GM19099 (cell line): ENCODE results near the gene CELF2.

Source experiments
- POLR2A ChIP-seq: IDR thresholded peaks from 3 replicates; pipeline ENCODE4 v1.6.1; 2011; ENCODE audit warnings: low read depth; ENCODE audit not compliant: insufficient read length; ENCODE audit errors: extremely low read depth

CELF2 gene

DNA sequence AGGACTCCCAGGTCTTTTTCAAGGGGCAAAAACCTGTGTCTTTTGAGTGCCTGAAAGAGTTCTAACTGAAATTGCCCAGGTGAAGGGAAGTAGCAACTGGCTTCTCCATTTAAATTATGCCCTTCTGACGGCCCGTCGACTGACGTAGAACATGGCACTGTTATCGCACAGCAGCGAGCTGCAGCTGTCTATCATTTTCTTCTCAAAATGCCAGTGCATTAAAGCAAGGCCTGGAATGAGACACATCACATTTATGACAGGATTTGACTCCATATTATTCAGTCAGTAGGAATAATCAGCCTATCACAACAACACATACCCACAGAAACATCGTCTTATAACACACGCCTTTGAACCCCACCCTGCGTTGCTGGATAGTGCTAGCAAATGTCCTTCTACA lies 69.7 kb downstream of the CELF2 start:
- no peak for TF ChIP-seq POLR2A

DNA sequence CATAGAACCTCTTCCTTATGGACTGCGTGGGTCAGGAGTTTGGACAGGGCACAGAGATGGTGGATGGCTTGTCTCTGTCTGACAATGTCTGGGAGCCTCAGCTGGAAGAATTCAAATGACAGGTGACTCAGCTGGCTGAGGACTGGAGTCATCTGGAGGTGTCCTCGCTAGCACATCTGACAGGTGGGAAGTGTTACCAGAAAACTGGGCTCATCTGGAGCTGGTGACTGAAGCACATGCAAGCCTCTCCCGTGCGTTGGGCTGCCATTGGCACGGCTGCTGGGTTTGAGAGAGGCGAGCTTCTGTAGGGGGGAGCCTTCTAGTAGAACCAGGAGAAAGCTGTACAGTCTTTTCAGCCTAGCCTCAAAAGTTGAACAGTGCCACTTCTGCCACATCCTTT lies 71.0 kb downstream of the CELF2 start:
- no peak for TF ChIP-seq POLR2A

DNA sequence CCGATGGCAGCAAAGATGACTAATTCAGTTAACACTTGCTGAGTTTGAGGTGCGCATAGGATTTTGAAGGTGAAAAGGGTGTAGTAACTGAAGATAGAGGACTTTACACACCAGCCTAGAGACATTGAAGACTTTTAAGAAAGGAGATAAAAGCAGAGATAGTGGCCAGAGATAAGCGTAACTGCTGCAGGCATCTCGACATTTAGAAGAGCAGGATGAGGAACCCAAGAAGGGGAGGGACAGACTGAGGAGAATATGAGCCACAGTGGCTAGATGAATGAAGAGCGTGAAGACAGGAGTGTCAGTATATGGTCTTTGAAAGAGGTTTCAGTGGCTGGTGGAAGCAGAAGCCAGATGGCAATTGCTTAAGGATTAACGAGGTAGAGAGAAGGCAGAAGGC lies 71.6 kb downstream of the CELF2 start:
- TF ChIP-seq POLR2A: no peak

DNA sequence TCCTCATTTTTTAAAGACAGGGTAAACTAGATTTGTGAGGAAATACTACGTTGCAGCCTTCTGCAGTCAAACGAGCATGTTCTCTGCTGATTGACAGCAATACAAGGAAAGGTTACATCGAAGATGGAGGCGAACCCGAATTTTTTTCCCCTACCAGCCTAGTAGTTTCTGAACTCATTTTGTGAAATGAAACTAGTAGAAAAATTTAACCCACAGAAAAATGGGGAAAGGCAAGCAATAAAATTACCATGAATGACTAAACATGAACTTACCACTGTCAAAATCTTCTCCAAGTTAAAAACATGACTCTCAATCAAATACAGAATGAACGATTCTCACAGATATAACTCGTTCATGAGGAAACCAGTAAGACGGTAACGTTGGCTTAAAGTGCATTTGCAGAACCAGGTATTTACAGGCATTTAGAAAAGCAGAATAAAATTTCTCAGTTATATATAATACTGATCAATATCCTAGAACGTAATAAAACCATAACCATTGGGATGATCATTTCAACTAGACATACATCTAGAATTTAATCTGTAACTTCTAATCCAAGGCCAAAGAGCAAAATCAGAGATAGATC lies 73.9 kb downstream of the CELF2 start:
- TF ChIP-seq POLR2A: no peak

DNA sequence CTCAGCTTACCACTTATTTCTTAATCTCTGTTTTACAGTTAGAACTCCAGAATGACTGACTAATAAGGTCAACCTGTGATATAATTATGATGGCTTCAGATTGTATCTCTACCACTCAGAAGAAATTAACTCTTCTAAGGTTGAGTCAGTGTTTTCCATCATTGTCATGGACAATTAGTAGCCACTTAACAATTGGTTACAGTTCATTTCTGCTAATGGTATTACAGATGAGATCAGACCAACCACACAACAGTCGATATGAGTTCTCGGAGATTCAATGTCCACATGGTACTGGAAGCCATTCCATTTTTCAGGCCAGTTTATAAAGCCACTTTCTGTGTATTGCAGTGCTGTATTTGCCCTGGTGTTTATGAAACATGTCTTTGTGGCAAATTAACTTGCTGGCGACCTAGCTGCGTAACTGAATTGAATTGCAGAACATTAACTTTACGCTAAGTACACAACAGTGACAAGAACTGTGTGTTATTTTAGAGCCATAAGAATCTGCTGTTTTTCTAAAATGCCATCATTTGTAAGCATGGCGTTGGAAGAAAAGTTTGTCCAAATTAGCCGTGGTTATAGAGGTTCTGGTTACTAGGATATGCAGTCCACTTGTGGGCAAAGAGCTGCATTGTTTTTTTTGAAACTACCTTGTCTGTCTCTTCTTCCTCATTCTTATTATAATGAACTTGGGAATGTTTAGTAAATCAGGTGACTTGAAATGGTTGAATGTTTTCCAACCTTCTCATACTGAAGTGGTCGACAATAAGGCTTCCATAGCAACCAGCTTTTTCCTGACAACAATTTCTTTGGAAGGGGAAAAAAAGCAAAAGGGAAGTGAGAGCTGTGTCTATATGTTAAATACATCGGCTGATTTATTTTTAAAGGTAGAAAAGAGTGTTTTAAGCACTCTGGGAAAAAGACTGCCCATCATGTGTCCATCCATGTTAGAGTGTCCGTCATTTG lies 76.4 kb downstream of the CELF2 start:
- TF ChIP-seq POLR2A: no peak

DNA sequence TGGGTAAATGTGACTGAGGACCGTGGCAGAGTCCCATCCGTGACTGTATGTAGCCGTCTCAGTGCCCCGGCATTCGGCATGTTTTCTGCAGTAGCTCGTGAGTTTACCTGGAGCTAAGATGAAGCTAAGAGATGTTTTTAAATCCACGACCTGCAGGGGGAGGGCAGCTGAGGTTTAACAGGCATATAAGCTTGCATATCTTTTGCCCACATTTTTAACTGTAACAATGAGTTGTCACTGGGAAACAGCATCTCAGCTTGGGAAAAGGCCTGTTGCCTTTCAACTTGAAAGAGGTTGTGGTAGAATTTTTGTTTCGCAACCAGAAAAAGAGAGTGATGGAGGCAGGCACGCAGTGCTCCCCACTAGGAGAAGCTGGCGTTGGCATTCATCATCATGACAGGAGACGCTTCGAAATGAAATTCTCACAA lies 77.7 kb downstream of the CELF2 start:
- TF ChIP-seq POLR2A: no peak

DNA sequence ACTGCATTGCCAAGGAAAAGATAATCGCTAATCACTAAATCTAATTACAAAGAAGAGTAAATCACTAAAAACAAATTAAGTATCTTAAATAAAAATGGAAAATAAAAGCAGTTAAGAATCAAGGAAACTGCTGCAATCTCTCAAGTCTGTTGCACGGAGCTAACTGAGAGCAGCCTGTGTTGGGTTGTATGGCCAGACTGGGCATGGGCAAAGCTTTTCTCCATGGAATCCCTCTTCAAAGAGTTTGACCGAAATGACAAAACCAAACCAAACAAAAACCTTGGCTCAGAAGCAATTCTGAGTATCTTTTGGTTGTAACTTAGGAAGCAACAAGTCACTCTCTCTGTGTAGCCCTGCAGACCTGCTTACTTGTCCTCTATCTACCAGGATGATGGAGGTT lies 78.8 kb downstream of the CELF2 start:
- TF ChIP-seq POLR2A: no peak

DNA sequence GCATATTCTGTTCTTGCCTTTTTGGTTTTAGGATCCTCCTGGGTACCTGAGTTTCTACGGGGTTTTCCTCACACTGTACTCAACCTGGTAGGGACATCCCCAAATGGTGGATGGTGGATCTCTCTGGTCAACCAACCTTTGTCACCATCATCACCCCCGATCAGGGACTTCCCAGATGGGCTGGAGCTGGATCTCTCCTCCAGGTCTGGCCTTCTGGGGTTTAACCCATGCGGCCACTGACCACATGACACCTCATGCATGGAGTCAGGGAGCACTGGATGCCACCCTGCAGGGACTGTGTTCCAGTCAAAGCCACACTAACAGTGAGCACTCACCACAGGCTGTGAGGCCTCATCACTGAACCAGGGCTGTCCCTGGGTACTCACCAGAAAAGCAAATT lies 80.0 kb downstream of the CELF2 start:
- no peak for TF ChIP-seq POLR2A

DNA sequence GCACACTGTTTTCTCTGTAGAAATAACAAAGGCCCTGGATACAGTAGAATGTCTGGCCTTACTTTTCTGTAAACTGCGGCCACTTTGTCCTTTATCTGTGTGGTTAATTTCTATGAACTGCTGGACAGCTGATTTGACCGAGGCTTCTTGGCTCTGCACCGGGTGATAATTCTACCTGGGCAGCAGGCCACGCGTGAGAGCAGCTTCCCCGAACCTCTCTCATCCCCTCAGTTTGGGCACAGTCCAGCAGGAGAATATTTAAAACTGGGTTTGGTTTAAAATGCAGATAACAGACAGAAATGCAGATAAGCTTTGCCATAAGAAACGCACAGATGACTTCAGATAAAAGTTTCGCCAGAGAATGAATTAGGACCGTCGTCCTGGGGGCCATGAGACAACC lies 81.0 kb downstream of the CELF2 start:
- no peak for TF ChIP-seq POLR2A

DNA sequence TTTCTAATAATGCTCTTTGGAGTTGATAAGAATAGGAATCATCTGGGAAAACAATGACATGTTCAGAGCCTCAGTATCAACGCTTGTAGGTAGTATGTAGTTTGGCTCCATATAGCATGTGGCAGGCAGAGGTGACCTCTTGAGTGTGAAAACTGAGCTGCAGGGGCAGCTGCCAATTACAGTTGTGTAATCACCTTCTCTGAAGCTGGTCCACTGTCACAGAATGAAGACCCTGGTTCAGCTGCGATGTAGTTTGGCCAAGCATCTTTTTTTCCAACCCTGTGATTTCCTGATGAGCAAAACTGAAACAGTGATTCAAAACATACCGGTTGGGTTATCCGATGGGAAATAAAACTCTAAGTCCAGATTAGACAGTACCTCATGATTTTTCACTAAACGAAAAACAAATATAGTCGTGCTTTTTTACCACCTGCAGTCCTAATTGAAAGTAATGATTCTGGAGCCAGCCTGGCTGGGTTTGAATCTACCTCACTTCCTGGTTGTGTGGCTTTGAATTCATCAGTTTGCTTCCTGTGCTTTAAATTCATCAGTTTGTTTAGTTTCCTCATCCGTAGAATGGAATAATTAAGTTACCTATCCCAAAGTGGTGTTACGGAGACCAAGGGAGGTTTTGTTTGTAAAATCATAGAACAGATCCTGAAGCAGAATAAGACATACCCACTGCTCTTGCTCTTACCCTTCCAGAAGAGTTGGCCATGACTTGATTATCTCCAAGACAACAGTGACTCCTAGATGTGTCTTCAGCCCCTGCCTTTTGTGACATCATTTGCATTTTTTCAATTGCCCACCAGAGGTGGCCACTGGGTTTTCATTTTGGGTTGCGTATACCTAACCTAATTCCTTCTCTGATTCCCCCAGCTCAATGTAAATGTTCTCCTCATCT lies 87.4 kb downstream of the CELF2 start:
- no peak for TF ChIP-seq POLR2A

DNA sequence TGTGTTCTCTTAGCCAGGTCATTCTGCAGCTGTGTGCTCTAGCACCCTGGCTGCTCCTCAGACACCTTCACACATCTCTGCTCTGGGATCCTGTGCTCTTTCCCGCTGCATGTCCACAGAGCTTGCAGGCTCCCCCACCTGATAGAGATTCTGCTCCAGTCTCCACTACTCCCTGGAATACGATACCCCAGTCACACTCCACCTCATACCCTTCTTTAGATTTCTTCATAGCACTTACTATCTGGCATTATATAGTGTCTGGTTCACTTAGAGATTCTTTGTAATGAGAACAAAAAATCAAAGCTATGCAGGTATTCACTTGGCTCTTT lies 88.0 kb downstream of the CELF2 start:
- TF ChIP-seq POLR2A: no peak

DNA sequence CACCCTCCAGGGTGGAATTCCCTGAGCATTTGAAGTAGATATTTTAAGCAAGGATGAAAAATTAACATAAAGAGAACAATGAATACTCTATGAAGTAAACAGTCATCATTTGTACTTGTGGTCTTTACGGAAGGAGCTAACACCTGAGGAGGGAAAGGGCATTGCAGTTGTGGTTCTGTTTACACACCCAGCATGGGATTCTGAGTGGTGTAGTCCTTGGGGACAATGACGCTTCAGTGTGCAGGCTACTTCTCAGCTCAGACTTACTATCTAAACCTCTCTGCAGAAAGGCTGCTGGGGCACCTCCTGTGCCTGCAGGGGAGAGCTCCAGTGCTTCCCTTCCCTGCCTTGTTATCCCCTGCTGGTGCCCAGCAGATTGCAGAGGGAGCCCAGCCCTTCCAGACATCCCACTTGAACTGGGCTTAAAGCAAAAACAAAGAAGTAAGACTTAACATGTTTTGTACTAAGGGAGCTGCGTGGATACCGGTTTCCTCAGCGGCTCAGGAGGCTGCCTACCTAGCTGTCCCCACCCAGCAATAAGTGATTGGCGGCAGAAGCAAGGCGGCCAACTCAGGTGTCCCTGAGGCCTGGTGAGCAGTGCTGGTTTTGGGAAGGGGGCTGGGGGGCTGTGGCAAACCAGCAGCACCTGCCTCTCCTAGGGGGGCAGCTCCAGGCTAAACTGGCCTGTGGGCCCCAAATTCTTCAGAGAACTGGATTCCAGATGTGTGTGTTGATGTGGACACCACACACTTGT lies 89.1 kb downstream of the CELF2 start:
- TF ChIP-seq POLR2A: no peak

DNA sequence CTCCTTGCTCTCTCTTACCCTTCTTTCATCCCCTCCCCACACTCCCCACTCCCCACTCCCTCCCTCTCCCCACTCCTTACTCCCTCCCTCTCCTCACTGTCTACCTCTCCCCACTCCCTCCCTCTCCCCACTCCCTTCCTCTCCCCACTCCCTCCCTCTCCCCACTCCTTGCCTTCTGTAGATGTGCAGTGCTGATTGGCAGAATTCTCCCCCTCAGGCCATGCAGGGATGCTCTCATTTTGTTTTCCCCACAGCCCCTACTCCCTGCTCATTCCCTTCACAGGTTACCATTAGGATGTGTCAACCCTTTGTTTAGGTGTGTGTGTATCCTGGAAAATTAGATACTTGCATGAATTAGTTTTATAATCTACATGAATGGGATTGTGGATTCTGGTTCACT lies 90.3 kb downstream of the CELF2 start:
- no peak for TF ChIP-seq POLR2A

DNA sequence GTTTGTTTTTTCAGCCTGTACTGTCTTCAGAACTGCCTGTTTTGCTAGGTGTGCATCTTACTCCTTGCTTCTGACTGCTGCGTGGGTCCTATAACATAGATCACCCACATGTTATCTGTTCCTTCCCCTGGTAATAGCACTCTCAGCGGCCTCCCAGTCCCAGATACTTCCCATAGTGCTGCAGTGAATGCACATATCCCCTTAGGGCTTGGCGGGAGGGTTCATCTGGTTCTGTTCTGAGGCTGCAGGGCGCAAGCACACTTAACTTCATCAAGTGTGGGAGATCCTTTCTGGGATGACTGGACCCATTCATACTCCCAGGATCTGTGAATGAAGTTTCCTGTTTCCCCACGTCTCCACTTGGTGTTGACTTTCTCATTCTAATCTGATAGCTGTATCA lies 90.7 kb downstream of the CELF2 start:
- TF ChIP-seq POLR2A: no peak

DNA sequence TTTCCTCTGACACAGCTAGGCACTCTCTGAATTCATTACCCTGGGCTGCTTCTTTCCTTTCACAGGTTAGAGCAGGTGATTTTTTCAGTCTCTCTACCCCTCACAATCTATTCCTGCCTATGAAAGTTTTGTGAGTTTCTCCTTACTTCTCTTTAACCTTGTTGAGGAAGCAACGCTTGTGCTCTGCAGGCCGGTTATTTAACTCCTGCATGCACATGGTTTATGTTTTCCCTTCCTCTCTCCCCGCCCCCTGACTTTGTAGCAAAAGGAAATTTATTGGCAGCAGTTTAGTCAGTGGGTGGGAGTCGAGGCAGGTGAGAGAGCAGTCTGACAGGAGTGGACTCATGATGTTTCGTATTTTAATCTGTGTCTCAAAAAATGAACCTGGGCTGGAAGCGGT lies 91.9 kb downstream of the CELF2 start:
- TF ChIP-seq POLR2A: no peak
